ENCODE measurements around the gene SLC28A1.

DNA sequence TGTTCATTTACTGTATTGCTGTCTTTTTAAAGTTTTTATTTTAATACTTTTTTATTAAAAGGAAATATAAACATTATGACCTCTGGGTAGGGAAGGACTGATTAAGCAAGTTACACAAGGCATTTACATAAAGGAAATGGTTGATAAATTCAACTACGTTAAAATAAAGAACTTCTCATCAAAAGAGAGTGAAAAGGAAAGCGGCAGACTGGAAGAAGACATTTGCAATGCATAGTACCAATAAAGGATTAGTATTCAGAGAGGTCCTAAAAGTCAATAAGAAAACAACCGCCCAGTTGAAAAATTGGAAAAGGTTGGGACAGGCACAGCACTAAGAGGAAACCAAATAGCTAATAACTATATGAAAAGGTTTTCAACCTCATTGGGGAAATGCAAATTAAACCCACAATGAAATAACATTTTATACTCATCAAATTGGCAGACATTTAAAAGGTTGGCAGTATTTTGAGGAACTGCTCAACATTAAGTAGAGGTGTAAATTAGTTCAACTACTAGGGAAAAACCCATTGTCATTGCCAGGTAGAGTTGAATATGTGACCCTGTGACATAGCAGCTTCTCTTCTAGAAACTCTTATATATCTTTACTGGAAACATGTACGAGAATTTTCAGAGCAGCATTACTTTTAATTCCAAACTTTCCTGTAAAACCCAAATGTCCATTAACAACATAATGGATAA, 106.7 kb downstream of the SLC28A1 start:
- no peak for TF ChIP-seq CTCF (IDR thresholded peaks at IDR 0.05)
- no peak for TF ChIP-seq ZFX (IDR thresholded peaks at IDR 0.05; ENCODE audit: borderline replicate concordance)

All from 22Rv1 (cell line).